Neural crest cell (in vitro differentiated cells): ENCODE measurements around the gene EIF2B5. TPM values are rescaled to one million over a fixed set of nuclear protein-coding genes. Genes with fewer than 3 reads are reported as not detected.

Experiments
- DNase-seq: peaks from one replicate; pipeline ENCODE4 v3.0.0; 2021; ENCODE audit warnings: low read depth, mixed read lengths, low spot score
- H3K27ac Mint-ChIP-seq: one replicate; pipeline ENCODE4 v1.8.0; 2021; ENCODE audit warnings: mild to moderate bottlenecking, mixed read lengths; ENCODE audit not compliant: unreplicated experiment
- H3K27me3 Mint-ChIP-seq: 2 replicates; pipeline ENCODE4 v1.8.0; 2021; ENCODE audit warnings: low read depth, mild to moderate bottlenecking, mixed read lengths
- H3K36me3 Mint-ChIP-seq: 2 replicates; pipeline ENCODE4 v1.8.0; 2021; ENCODE audit warnings: low read depth, mild to moderate bottlenecking, mixed read lengths
- H3K4me1 Mint-ChIP-seq: 2 replicates; pipeline ENCODE4 v1.8.0; 2021; ENCODE audit warnings: mixed read lengths
- H3K4me3 Mint-ChIP-seq: one replicate; pipeline ENCODE4 v1.8.0; 2021; ENCODE audit warnings: mild to moderate bottlenecking, mixed read lengths
- H3K9me3 Mint-ChIP-seq: 2 replicates; pipeline ENCODE4 v1.8.0; 2021; ENCODE audit warnings: mixed read lengths
- total RNA-seq: library from RNA; stranded (reverse); gene quantifications from 2 replicates; pipeline ENCODE4 v1.2.1, GENCODE V29; 2021
- TF ChIP-seq, protein P1 (sequence below): fragments of 200-600 bp; sonication (generic); conservative IDR thresholded peaks from 2 replicates; pipeline ENCODE4 v1.5.0; 2021; ENCODE audit warnings: antibody characterized with exemption, mild to moderate bottlenecking

EIF2B5 gene
- total RNA-seq, 1 donor from 2014 or later, result 57.7 TPM

GRCh38 chr3:184140436-184140835 is 5.3 kb downstream of the EIF2B5 start:
- H3K4me1 Mint-ChIP-seq, result peaks cover 17% of the 10 kb centered on the region
- H3K9me3 Mint-ChIP-seq, result no peaks in the 10 kb centered on the region
- no peak overlapping the region for H3K27ac Mint-ChIP-seq
- no peaks in the 10 kb centered on the region for H3K27me3 Mint-ChIP-seq
- DNase-seq, result no peak
- H3K36me3 Mint-ChIP-seq, result no peaks in the 10 kb centered on the region
- H3K4me3 Mint-ChIP-seq, result no peak overlapping the region
- TF ChIP-seq, protein P1, sequence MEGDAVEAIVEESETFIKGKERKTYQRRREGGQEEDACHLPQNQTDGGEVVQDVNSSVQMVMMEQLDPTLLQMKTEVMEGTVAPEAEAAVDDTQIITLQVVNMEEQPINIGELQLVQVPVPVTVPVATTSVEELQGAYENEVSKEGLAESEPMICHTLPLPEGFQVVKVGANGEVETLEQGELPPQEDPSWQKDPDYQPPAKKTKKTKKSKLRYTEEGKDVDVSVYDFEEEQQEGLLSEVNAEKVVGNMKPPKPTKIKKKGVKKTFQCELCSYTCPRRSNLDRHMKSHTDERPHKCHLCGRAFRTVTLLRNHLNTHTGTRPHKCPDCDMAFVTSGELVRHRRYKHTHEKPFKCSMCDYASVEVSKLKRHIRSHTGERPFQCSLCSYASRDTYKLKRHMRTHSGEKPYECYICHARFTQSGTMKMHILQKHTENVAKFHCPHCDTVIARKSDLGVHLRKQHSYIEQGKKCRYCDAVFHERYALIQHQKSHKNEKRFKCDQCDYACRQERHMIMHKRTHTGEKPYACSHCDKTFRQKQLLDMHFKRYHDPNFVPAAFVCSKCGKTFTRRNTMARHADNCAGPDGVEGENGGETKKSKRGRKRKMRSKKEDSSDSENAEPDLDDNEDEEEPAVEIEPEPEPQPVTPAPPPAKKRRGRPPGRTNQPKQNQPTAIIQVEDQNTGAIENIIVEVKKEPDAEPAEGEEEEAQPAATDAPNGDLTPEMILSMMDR, result no peak

GRCh38 chr3:184142199-184142598 is 7.0 kb downstream of the EIF2B5 start:
- no peak overlapping the region for H3K4me3 Mint-ChIP-seq
- H3K9me3 Mint-ChIP-seq, result no peaks in the 10 kb centered on the region
- H3K27ac Mint-ChIP-seq, result no peak overlapping the region
- no peak for DNase-seq
- no peaks in the 10 kb centered on the region for H3K36me3 Mint-ChIP-seq
- TF ChIP-seq, protein P1, result no peak
- no peaks in the 10 kb centered on the region for H3K27me3 Mint-ChIP-seq
- peaks cover under 1% of the 10 kb centered on the region for H3K4me1 Mint-ChIP-seq

DNA sequence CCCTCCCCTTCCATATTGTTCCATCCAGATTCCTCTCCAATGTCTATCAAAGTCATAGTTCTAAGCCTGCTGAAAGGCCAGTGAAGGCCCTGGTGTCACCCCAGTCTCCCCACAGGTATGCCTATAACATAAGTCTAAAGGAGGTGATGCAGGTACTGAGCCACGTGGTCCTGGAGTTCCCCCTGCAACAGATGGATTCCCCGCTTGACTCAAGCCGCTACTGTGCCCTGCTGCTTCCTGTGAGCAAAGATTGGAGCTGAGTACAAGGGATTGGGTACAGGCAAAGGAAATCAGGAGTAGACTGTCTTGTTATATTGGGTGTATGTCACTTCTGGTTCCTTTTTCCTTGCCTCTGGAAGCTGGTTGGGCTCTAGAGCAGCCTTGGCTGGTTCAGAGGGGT is 8.2 kb downstream of the EIF2B5 start:
- Mint-ChIP-seq H3K4me1 (no peaks in the 10 kb centered on the region), H3K9me3 (no peaks in the 10 kb centered on the region), H3K27me3 (no peaks in the 10 kb centered on the region), H3K27ac (no peak overlapping the region), H3K36me3 (no peaks in the 10 kb centered on the region), H3K4me3 (no peak overlapping the region)
- no peak for DNase-seq
- TF ChIP-seq, protein P1, result no peak

DNA sequence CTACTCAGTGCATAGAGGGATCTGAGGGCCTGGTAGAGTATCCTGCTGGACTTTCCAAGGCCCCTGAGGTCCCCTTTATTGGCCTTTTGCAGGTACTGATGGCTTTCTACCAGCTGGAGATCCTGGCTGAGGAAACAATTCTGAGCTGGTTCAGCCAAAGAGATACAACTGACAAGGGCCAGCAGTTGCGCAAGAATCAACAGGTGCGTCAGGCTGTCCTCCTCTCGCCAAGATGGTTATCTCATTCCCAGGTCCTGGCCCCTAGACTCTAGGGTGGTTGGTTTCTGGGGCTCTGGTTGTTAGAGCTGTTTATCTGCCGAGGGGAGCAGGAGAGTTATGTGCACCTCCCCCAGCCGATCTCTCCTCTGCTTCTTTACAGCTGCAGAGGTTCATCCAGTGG is 9.3 kb downstream of the EIF2B5 start:
- Mint-ChIP-seq H3K36me3 (no peaks in the 10 kb centered on the region), H3K27ac (no peak overlapping the region)

GRCh38 chr3:184145111-184145524 is 10.0 kb downstream of the EIF2B5 start:
- no peaks in the 10 kb centered on the region for H3K27me3 Mint-ChIP-seq

More for the DNA sequence above, 9.3 kb downstream of the EIF2B5 start:
- Mint-ChIP-seq H3K27me3 (no peaks in the 10 kb centered on the region), H3K4me1 (no peaks in the 10 kb centered on the region), H3K4me3 (no peak overlapping the region), H3K9me3 (no peaks in the 10 kb centered on the region)
- no peak for DNase-seq
- TF ChIP-seq, protein P1, result no peak

More at GRCh38 chr3:184145111-184145524, 10.0 kb downstream of the EIF2B5 start:
- Mint-ChIP-seq H3K4me1 (no peaks in the 10 kb centered on the region), H3K36me3 (no peaks in the 10 kb centered on the region), H3K4me3 (no peak overlapping the region), H3K9me3 (no peaks in the 10 kb centered on the region), H3K27ac (no peak overlapping the region)
- TF ChIP-seq, protein P1, result peak; percentile 48
- DNase-seq, result no peak
